Stimulated activated CD4-positive, alpha-beta T cell treated with anti-CD3 and anti-CD28 coated beads, Interleukin-15, amount 100 ng/mL, for 48 hours (primary cell): ENCODE results near the gene DIS3L2.

Source experiments
- DNase-seq, 2 donors: peaks; one replicate each; pipeline ENCODE4 v3.0.0-alpha.2; 2020; ENCODE audit warnings: low read depth in 2 of 2

DIS3L2 gene

GRCh38 chr2:231955758-231956472 lies 5.6 kb upstream of the DIS3L2 start:
- DNase-seq: no peak

GRCh38 chr2:231957913-231958763 lies 3.4 kb upstream of the DIS3L2 start:
- DNase-seq: no peak

GRCh38 chr2:231960810-231961348 lies 634 bp upstream of the DIS3L2 start:
- peak in 1 of 2 donors; percentile 28 for DNase-seq

GRCh38 chr2:231965102-231965501 lies 3.6 kb downstream of the DIS3L2 start:
- DNase-seq: no peak

- DNase-seq: no peak
Measured at GRCh38 chr2:231966886-231967285, 5.4 kb downstream of the DIS3L2 start.

GRCh38 chr2:231968820-231969219 lies 7.3 kb downstream of the DIS3L2 start:
- no peak for DNase-seq

GRCh38 chr2:231970461-231970860 lies 8.9 kb downstream of the DIS3L2 start:
- DNase-seq: no peak

GRCh38 chr2:231975001-231975400 lies 13.5 kb downstream of the DIS3L2 start:
- no peak for DNase-seq

GRCh38 chr2:231977430-231977829 lies 15.9 kb downstream of the DIS3L2 start:
- no peak for DNase-seq

- no peak for DNase-seq
Measured at GRCh38 chr2:231984992-231985391, 23.5 kb downstream of the DIS3L2 start.

GRCh38 chr2:231985823-231986261 lies 24.3 kb downstream of the DIS3L2 start:
- DNase-seq: no peak

GRCh38 chr2:231987124-231987727 lies 25.7 kb downstream of the DIS3L2 start:
- DNase-seq: no peak

GRCh38 chr2:231988179-231988866 lies 26.8 kb downstream of the DIS3L2 start:
- no peak for DNase-seq

- DNase-seq: no peak
Measured at GRCh38 chr2:231991664-231992063, 30.2 kb downstream of the DIS3L2 start.

GRCh38 chr2:231992888-231993287 lies 31.4 kb downstream of the DIS3L2 start:
- DNase-seq: no peak

- no peak for DNase-seq
Measured at GRCh38 chr2:231996797-231997540, 35.5 kb downstream of the DIS3L2 start.

- no peak for DNase-seq
Measured at GRCh38 chr2:231998046-231998445, 36.5 kb downstream of the DIS3L2 start.

- DNase-seq: no peak
Measured at GRCh38 chr2:232000439-232000838, 38.9 kb downstream of the DIS3L2 start.

- DNase-seq: no peak
Measured at GRCh38 chr2:232001073-232001472, 39.6 kb downstream of the DIS3L2 start.

GRCh38 chr2:232006253-232006652 lies 44.7 kb downstream of the DIS3L2 start:
- no peak for DNase-seq
